CD4-positive, alpha-beta T cell (primary cell): ENCODE data around the gene PI4KA. TPM values are rescaled to one million over a fixed set of nuclear protein-coding genes. Genes with fewer than 3 reads are reported as not detected.
"Not testable (repeated sequence)": the region's sequence is repeated elsewhere in the genome, so short reads cannot be mapped to it uniquely, and the experiment has no call there.

ENCODE experiments used
- ATAC-seq: fragments of 200-7000 bp; cut with Tn5 transposase; one replicate; pipeline ENCODE4 v1.10.0; 2022; ENCODE audit warnings: mild to moderate bottlenecking; ENCODE audit not compliant: poor library complexity
- CTCF ChIA-PET: fragments of 350-600 bp; sonication (Branson Sonifier 250); formaldehyde crosslinking; loops from one replicate; lab custom pipeline; 2021; ENCODE audit warnings: antibody characterized with exemption, inconsistent platforms; lab: Charles Lee
- POLR2A ChIA-PET: fragments of 350-600 bp; sonication (Branson Sonifier 250); formaldehyde crosslinking; loops from one replicate; lab custom pipeline; 2021; ENCODE audit warnings: antibody characterized with exemption, inconsistent platforms; lab: Charles Lee
- DNase-seq, 14 experiments: peaks; one replicate each; pipeline ENCODE4 v3.0.0-alpha.2; 2013 to 2020; ENCODE audit warnings: mixed read lengths in 2 of 14
- H3K27ac ChIP-seq, 2 donors: one replicate each; pipeline versions ENCODE4 v1.5.1 to v1.7.0; 2013; ENCODE audit warnings: low read length in 2 of 2, low read depth in 1 of 2, mild to moderate bottlenecking in 1 of 2
- H3K27me3 ChIP-seq, 2 experiments: 1 replicate in 1 of 2; 2 replicates in 1 of 2; pipeline versions ENCODE4 v1.6.1 to v1.7.0; 2013; ENCODE audit warnings: low read length in 2 of 2, control low read depth in 1 of 2, mild to moderate bottlenecking in 1 of 2, moderate library complexity in 1 of 2; ENCODE audit not compliant: insufficient read depth in 2 of 2, control insufficient read depth in 1 of 2
- H3K36me3 ChIP-seq: one replicate; pipeline ENCODE4 v1.6.1; 2013; ENCODE audit warnings: low read length, control low read depth; ENCODE audit not compliant: insufficient read depth
- H3K4me1 ChIP-seq: one replicate; pipeline ENCODE4 v1.6.1; 2013; ENCODE audit warnings: low read length, control low read depth; ENCODE audit not compliant: insufficient read depth
- H3K4me3 ChIP-seq: one replicate; pipeline ENCODE4 v1.5.1; 2013; ENCODE audit warnings: mild to moderate bottlenecking, low read length, moderate library complexity
- H3K9me3 ChIP-seq, 2 experiments: 1 replicate in 1 of 2; 2 replicates in 1 of 2; pipeline versions ENCODE4 v1.6.1 to v1.7.0; 2013; ENCODE audit warnings: low read length in 2 of 2, mild to moderate bottlenecking in 2 of 2, control low read depth in 1 of 2, moderate library complexity in 1 of 2; ENCODE audit not compliant: control insufficient read depth in 1 of 2, insufficient read depth in 1 of 2
- H3K27ac Mint-ChIP-seq: one replicate; pipeline ENCODE4 v1.8.0; 2020; ENCODE audit warnings: mixed read lengths
- H3K27me3 Mint-ChIP-seq: one replicate; pipeline ENCODE4 v1.8.0; 2021; ENCODE audit warnings: mixed read lengths
- H3K36me3 Mint-ChIP-seq: one replicate; pipeline ENCODE4 v1.8.0; 2021; ENCODE audit warnings: low read depth, mixed read lengths
- H3K4me1 Mint-ChIP-seq: one replicate; pipeline ENCODE4 v1.8.0; 2021; ENCODE audit warnings: low read depth, mixed read lengths
- H3K4me3 Mint-ChIP-seq: one replicate; pipeline ENCODE4 v1.8.0; 2020; ENCODE audit warnings: mild to moderate bottlenecking, mixed read lengths
- H3K9me3 Mint-ChIP-seq: one replicate; pipeline ENCODE4 v1.8.0; 2020; ENCODE audit warnings: mixed read lengths
- intact Hi-C, 2 experiments: fragments of 100-400 bp; cut with DNase I in 1 of 2; cut with micrococcal nuclease in 1 of 2; formaldehyde crosslinking; loops; one replicate each; pipeline versions ENCODE4 v1.15.1 to v1.9.0; 2023 to 2025; cut with DNase I, micrococcal nuclease
- total RNA-seq, 174 experiments: library from RNA in 2 of 174; stranded (reverse) in 2 of 174; gene quantifications; one replicate each; pipeline ENCODE4 v1.2.3 and lab custom pipeline; 2021 to 2026
- TF ChIP-seq, protein P1 (sequence below): fragments of 200-600 bp; IDR thresholded peaks from one replicate; pipeline ENCODE4 v1.8.0; 2022; ENCODE audit warnings: antibody characterized with exemption, mild to moderate bottlenecking

The PI4KA gene
- total RNA-seq, 2 experiments from 2014 or later: 137 to 146 TPM

DNA sequence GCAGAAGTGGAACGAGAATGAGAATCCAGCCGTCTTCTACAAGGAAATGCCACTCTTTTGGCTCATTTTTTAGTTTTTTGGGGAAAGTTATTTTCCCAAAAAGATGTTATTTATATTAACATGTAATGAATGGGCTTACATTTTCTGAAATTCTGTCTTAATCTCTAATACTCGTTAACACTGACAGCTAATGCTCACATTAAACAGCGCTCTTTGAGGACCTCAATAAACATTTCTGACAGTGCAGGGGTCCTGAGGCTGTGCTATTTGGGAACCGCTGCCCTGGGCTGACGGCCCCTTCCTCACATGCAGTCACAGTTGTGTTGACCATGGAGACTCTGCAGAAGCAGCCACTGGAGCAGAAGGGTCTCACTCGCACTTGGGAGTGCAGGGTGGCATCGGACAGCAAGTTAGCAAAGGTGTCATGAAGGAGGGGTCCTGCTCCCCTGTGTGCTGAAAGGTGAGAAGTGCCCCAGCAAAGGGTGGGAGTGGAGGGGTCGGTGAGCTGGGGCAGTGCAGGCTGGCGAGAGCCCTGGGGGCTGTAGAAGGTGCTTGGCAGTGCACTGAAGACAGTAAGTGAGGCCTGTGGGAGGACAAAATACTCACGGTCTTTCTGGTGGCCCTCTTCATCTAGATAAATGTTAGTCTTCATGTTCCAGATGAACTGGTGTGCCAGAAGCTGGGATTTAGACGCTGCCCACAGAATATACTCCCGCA lies 137.8 kb downstream of the PI4KA start:
- Histone ChIP-seq H3K27me3 (no peaks in the 10 kb centered on the region), H3K4me1 (no peaks in the 10 kb centered on the region), H3K9me3 (no peaks in the 10 kb centered on the region), H3K36me3 (peaks cover 21% of the 10 kb centered on the region), H3K27ac (no peak overlapping the region), H3K4me3 (no peak overlapping the region)
- Mint-ChIP-seq H3K4me3 (no peak overlapping the region), H3K4me1 (no peaks in the 10 kb centered on the region), H3K9me3 (no peaks in the 10 kb centered on the region), H3K36me3 (peaks cover 28% of the 10 kb centered on the region), H3K27ac (no peak overlapping the region), H3K27me3 (no peaks in the 10 kb centered on the region)
- ATAC-seq: no peak
- ChIA-PET POLR2A (no interaction called here), CTCF (no interaction called here)
- TF ChIP-seq, protein P1, sequence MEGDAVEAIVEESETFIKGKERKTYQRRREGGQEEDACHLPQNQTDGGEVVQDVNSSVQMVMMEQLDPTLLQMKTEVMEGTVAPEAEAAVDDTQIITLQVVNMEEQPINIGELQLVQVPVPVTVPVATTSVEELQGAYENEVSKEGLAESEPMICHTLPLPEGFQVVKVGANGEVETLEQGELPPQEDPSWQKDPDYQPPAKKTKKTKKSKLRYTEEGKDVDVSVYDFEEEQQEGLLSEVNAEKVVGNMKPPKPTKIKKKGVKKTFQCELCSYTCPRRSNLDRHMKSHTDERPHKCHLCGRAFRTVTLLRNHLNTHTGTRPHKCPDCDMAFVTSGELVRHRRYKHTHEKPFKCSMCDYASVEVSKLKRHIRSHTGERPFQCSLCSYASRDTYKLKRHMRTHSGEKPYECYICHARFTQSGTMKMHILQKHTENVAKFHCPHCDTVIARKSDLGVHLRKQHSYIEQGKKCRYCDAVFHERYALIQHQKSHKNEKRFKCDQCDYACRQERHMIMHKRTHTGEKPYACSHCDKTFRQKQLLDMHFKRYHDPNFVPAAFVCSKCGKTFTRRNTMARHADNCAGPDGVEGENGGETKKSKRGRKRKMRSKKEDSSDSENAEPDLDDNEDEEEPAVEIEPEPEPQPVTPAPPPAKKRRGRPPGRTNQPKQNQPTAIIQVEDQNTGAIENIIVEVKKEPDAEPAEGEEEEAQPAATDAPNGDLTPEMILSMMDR: no peak
- no peak for DNase-seq
- intact Hi-C loops: no loop called here

DNA sequence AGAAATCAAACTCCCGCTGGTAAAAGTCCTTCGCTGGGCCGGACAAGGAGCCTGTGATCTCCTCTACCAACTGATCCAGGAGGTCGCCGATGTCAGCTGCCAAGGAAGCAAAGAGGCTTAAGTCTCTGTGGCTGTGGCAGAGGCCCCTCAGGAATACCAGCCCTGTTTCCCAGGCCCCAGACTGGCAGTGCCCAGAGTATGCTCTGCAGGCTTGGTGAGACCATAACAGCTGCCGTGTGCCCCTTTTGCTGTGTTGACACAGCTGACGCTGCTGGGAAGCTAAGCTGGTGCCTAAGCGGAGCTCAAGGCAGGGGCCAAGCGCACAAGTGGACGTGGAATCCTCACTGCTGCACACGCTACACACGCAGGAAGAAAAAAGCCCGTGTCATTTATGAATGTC lies 139.9 kb downstream of the PI4KA start:
- peaks cover 19% of the 10 kb centered on the region for H3K36me3 Mint-ChIP-seq
- H3K4me1 ChIP-seq, H3K4me3 ChIP-seq, ATAC-seq, intact Hi-C loops, POLR2A ChIA-PET, H3K27me3 Mint-ChIP-seq, H3K27ac Mint-ChIP-seq, DNase-seq, H3K9me3 ChIP-seq, H3K4me1 Mint-ChIP-seq, H3K27ac ChIP-seq, H3K4me3 Mint-ChIP-seq, H3K9me3 Mint-ChIP-seq, H3K27me3 ChIP-seq, CTCF ChIA-PET: not testable (repeated sequence)
- H3K36me3 ChIP-seq: peaks cover 18% of the 10 kb centered on the region

DNA sequence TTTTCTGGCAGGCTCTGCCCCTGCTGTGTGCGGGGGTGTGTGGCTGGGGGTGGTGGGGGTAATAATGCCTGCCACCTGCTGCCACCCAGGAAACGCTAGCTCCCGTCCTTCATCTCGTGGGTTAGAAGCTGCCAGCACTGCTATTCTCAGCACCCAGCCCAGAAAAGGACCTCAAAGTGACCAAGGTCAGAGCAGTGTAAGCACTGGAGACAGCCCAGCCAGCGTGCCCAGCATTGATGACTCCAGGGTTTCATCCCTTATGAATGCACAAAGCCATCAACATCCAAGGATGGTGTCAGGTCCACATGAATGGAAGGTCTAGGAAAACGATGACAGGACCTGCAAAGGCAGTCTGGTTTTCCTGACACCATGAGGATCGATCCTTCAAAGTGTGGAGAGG lies 140.6 kb downstream of the PI4KA start:
- ATAC-seq, CTCF ChIA-PET, POLR2A ChIA-PET: not testable (repeated sequence)

DNA sequence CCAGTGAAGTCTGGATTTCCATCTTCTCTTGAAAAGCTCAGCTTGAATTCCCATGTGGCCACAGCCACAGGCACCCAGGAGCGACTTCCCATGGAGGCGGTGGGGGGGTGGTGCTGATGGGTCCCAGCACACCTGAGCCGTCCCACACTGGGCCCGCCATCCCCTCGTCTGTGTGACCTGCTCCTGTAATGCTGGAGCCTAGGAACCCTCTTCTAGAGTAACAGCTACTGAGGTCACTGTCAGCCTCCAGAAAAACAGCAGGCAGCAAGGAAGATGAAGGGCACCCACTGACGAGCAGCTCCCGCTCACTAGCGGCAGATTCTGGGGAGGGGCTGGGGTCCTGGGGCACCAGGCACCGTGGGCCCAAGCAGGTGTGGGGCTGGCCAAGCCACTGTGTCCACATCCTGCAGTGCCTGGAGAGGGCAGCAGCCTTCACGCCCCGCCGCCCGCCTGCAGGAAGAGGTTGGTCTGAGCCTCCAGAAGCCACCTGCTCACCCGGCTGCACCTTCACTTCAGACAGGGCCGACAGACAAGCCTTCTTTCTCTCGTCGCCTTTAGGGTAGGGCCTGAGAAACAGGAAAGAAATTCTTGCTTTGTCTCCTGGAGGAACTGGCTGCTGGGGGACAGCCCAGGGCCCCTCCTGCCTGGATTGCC lies 141.3 kb downstream of the PI4KA start:
- DNase-seq, H3K9me3 ChIP-seq, H3K4me3 ChIP-seq, H3K4me1 ChIP-seq, H3K27me3 ChIP-seq, H3K27ac ChIP-seq, intact Hi-C loops, H3K27me3 Mint-ChIP-seq, ATAC-seq, H3K27ac Mint-ChIP-seq, H3K4me1 Mint-ChIP-seq, H3K9me3 Mint-ChIP-seq, H3K4me3 Mint-ChIP-seq, CTCF ChIA-PET, POLR2A ChIA-PET: not testable (repeated sequence)
- H3K36me3 Mint-ChIP-seq: peaks cover 13% of the 10 kb centered on the region
- H3K36me3 ChIP-seq: peaks cover 20% of the 10 kb centered on the region

More for the DNA sequence above, 140.6 kb downstream of the PI4KA start:
- H3K4me3 ChIP-seq, H3K27ac Mint-ChIP-seq, H3K4me3 Mint-ChIP-seq, H3K9me3 Mint-ChIP-seq, H3K4me1 Mint-ChIP-seq, H3K9me3 ChIP-seq, H3K27me3 ChIP-seq, intact Hi-C loops, H3K27me3 Mint-ChIP-seq, H3K4me1 ChIP-seq, H3K27ac ChIP-seq, DNase-seq: not testable (repeated sequence)
- H3K36me3 ChIP-seq: peaks cover 21% of the 10 kb centered on the region
- peaks cover 19% of the 10 kb centered on the region for H3K36me3 Mint-ChIP-seq

GRCh38 chr22:20713116-20713515 lies 145.5 kb downstream of the PI4KA start:
- H3K27me3 ChIP-seq, DNase-seq, H3K4me3 ChIP-seq, CTCF ChIA-PET, H3K9me3 Mint-ChIP-seq, H3K27me3 Mint-ChIP-seq, H3K27ac Mint-ChIP-seq, H3K9me3 ChIP-seq, H3K4me3 Mint-ChIP-seq, H3K27ac ChIP-seq, ATAC-seq, POLR2A ChIA-PET, intact Hi-C loops, H3K4me1 Mint-ChIP-seq, H3K4me1 ChIP-seq, H3K36me3 Mint-ChIP-seq: not testable (repeated sequence)
- peaks cover 17% of the 10 kb centered on the region for H3K36me3 ChIP-seq

DNA sequence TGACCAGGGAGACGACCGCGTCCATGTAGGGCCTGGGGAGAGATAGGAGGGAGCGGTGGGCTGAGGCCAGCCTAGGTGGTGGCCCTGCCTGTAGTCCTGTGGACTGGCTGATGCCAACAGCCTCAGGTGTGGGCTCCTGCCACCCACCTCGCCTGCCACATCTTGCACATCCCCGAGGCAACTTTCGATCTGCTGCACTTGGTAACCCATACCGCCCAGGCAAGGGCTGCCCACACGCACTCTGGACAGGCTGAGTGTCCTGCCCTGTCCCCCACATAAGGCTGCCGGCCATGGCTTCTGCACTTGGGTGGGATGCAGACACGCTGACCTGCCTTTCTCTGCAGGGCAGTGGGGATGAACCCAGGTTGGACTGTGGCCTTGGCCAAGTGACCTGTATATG lies 148.6 kb downstream of the PI4KA start:
- H3K9me3 Mint-ChIP-seq, ATAC-seq, DNase-seq, H3K9me3 ChIP-seq, H3K4me3 Mint-ChIP-seq, CTCF ChIA-PET, H3K27ac ChIP-seq, H3K4me1 ChIP-seq, H3K27ac Mint-ChIP-seq, H3K4me1 Mint-ChIP-seq, POLR2A ChIA-PET, H3K27me3 ChIP-seq, intact Hi-C loops, H3K4me3 ChIP-seq, H3K27me3 Mint-ChIP-seq: not testable (repeated sequence)
- H3K36me3 Mint-ChIP-seq: peaks cover 16% of the 10 kb centered on the region
- peaks cover 15% of the 10 kb centered on the region for H3K36me3 ChIP-seq
